ENCODE measurements around the gene PLAAT3.
A peak's percentile ranks its signal among the peaks of the same experiment; 100 is the strongest.
"Not testable (repeated sequence)": the region's sequence is repeated elsewhere in the genome, so short reads cannot be mapped to it uniquely, and the experiment has no call there.

Gene PLAAT3

DNA sequence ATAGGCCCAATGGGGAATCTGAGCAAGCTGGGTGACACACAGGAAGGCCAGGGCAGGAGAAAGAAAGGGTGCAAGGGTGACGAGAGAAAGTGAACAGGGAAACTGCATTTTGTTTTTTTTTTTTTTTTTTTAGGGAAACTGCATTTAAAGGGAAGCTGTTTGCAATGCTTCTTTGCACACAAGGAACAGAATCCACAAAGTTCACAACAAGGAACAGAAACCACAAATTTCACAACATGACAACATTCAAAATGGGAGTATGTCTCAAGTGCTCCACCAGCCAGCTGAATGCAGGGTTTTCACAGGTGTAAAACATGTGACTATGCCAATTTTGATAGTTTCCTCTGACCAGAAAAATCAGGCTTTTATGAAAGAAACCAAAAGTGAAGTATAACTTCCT is 6.8 kb upstream of the PLAAT3 start:
- no peak for DNase-seq
- Histone ChIP-seq H3K27me3 (no peaks in the 10 kb centered on the region), H3K36me3 (no peaks in the 10 kb centered on the region), H3K4me1 (no peaks in the 10 kb centered on the region), H3K4me3 (ENCODE audit: low read depth, low read length) (no peak overlapping the region), H3K9me3 (no peaks in the 10 kb centered on the region)
- TF ChIP-seq, protein P1, sequence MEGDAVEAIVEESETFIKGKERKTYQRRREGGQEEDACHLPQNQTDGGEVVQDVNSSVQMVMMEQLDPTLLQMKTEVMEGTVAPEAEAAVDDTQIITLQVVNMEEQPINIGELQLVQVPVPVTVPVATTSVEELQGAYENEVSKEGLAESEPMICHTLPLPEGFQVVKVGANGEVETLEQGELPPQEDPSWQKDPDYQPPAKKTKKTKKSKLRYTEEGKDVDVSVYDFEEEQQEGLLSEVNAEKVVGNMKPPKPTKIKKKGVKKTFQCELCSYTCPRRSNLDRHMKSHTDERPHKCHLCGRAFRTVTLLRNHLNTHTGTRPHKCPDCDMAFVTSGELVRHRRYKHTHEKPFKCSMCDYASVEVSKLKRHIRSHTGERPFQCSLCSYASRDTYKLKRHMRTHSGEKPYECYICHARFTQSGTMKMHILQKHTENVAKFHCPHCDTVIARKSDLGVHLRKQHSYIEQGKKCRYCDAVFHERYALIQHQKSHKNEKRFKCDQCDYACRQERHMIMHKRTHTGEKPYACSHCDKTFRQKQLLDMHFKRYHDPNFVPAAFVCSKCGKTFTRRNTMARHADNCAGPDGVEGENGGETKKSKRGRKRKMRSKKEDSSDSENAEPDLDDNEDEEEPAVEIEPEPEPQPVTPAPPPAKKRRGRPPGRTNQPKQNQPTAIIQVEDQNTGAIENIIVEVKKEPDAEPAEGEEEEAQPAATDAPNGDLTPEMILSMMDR (IDR thresholded peaks at IDR 0.05; ENCODE audit: low read depth, low read length), result no peak

DNA sequence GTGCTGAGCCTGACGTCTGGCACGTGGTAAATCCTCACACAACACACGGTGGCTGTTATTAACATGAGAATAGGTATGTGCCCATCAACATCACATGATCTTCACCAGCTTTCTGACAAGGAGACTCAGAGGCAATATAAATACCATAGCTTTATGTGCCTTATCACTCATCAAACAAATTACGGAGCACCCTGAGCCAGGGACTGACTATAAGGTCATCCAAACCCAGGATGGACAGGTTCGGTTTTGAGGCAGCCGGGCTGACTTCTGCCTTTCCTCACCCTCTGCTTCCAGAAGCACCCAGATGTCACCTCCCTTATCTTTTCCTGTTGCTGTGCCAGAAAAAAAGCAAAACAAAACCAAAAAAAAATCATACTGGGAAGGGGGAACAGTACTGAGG is 5.7 kb upstream of the PLAAT3 start:
- no peaks in the 10 kb centered on the region for H3K9me3 ChIP-seq
- no peaks in the 10 kb centered on the region for H3K36me3 ChIP-seq
- DNase-seq, result no peak
- H3K27me3 ChIP-seq, result no peaks in the 10 kb centered on the region
- no peak overlapping the region for H3K4me3 ChIP-seq (ENCODE audit: low read depth, low read length)
- no peaks in the 10 kb centered on the region for H3K4me1 ChIP-seq
- TF ChIP-seq, protein P1 (IDR thresholded peaks at IDR 0.05; ENCODE audit: low read depth, low read length), result no peak

DNA sequence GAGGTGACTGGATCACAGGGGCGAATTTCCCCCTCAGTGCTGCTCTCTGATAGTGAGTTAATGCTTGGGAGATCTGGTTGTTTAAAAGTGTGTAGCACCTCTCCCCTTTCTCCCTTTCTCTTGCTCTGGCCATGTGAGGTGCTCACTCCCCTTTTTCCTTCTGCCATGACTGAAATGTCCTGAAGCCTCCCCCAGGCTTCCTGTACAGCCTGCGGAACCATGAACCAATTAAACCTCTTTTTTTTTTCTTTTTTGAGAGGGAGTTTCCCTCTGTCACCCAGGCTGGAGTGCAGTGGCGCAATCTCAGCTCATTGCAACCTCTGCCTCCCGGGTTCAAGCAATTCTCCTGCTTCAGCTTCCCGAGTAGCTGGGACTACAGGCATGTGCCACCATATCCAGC is 3.5 kb upstream of the PLAAT3 start:
- not testable (repeated sequence) for H3K27me3 ChIP-seq; H3K4me1 ChIP-seq; H3K4me3 ChIP-seq (ENCODE audit: low read depth, low read length); H3K9me3 ChIP-seq; DNase-seq; H3K36me3 ChIP-seq

DNA sequence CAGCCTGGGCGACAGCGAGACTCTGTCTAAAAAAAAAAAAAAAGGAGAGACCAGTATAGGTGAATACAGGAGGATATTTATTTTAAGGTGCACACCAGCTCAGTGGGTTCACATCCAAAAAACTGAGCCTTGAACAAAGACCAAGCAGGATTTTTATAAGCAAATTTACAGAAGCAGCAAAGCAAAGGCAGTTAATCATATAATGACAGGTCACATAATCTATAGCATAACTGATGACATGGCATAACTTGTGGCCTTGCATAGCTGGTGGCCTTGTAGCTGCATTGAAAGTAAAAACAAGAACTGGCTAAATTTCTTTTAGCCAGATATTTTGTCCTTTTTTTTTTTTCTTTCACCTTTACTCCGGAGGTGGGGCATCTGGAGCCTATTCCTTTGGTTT is 2.7 kb upstream of the PLAAT3 start:
- TF ChIP-seq, protein P1 (IDR thresholded peaks at IDR 0.05; ENCODE audit: low read depth, low read length), result no peak
- Histone ChIP-seq H3K9me3 (no peaks in the 10 kb centered on the region), H3K4me1 (no peaks in the 10 kb centered on the region), H3K4me3 (ENCODE audit: low read depth, low read length) (no peak overlapping the region), H3K27me3 (no peaks in the 10 kb centered on the region), H3K36me3 (no peaks in the 10 kb centered on the region)
- DNase-seq, result no peak

DNA sequence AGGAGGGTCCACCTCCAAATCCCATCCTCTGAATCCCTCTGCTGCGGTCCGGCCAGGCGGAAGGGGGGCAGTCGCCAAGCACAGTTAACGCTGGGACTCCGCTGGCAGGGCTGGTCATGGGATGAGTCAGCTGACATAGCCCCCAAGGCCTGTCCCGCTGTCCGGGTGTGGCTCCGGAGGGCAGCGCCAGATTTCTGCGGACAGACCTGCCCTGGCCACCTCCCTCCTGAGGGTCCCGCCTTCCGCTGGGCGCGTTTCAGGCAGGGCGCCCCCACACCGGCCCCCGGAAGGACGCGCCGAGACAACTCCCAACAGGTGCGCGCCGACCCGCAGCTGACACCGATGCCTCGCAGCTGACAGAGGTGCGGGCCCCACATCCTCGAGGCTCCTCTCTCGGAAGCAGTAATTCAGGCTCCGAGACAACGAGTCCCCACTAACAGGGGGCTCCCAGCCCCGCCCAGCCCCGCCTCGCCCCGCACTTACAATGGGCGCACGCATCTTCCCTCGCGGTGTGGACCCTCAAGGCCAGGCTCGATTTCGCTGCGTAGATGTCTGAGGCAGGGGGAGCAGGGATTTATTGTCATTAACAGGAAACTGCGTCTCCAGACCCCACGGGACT is 607 bp downstream of the PLAAT3 start:
- TF ChIP-seq, protein P1 (IDR thresholded peaks at IDR 0.05; ENCODE audit: low read depth, low read length), result no peak
- Histone ChIP-seq H3K9me3 (no peaks in the 10 kb centered on the region), H3K27me3 (no peaks in the 10 kb centered on the region), H3K4me1 (no peaks in the 10 kb centered on the region), H3K36me3 (no peaks in the 10 kb centered on the region), H3K4me3 (ENCODE audit: low read depth, low read length) (peak overlapping the region; percentile 57)
- DNase-seq, result peak; percentile 15

DNA sequence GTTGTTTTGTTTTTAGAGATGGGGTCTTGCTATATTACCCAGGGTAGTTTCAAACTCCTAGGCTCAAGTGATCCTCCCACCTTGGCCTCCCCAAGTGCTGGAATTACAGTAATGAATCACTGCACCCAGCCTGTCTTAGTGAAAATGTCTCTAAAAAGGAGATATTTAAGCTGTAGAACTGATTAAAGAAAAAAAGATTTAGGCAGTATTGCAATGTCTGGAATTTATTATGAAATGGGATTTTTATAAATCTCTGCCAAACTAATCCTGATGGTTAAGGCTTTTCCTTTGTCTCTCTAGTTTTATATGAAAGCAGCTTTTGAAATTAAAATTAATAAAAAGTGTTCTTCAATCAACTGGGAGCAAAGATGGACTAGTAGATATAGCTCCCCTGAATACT is 2.1 kb downstream of the PLAAT3 start:
- Histone ChIP-seq H3K4me3 (ENCODE audit: low read depth, low read length) (no peak overlapping the region), H3K4me1 (no peaks in the 10 kb centered on the region), H3K9me3 (no peaks in the 10 kb centered on the region), H3K27me3 (no peaks in the 10 kb centered on the region), H3K36me3 (no peaks in the 10 kb centered on the region)
- TF ChIP-seq, protein P1 (IDR thresholded peaks at IDR 0.05; ENCODE audit: low read depth, low read length), result no peak
- no peak for DNase-seq

DNA sequence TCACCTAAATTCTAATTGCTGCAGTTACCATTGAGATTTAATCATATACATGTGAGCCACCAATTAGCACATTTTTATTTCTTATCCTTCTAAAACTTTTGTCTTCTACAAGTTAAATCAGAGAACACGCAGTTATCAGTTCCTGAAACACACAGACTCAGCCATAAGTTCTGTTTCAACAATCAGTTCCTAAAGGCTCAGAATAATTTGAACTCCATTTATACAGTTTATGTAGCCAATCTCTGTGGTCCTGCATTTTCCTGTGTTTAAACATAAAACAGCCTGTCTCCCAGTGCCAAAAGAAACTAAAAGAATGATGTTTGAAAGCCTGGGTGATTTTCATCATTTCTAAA is 2.9 kb downstream of the PLAAT3 start:
- Histone ChIP-seq H3K4me3 (ENCODE audit: low read depth, low read length) (no peak overlapping the region), H3K9me3 (no peaks in the 10 kb centered on the region), H3K4me1 (no peaks in the 10 kb centered on the region), H3K27me3 (no peaks in the 10 kb centered on the region), H3K36me3 (no peaks in the 10 kb centered on the region)
- DNase-seq, result no peak
- TF ChIP-seq, protein P1 (IDR thresholded peaks at IDR 0.05; ENCODE audit: low read depth, low read length), result no peak
